Transverse colon (tissue), 3 donors: ENCODE data around the gene LURAP1L.

Experiments used
- CTCF ChIP-seq, 5 experiments: fragments of 200-600 bp in 3 of 5; fragments of 450-650 bp in 2 of 5; sonication (generic) in 3 of 5; IDR thresholded peaks; 1 replicate in 2 of 5; 2 replicates in 3 of 5; pipeline ENCODE4 v1.5.1; 2016 to 2017; ENCODE audit warnings: antibody characterized with exemption in 5 of 5, inconsistent platforms in 3 of 5, mild to moderate bottlenecking in 2 of 5, moderate library complexity in 1 of 5
- EP300 ChIP-seq: sonication (generic); formaldehyde crosslinking; IDR thresholded peaks from one replicate; pipeline ENCODE4 v1.6.1; 2017; ENCODE audit warnings: antibody characterized with exemption, low read depth
- POLR2A ChIP-seq: fragments of 450-650 bp; IDR thresholded peaks from one replicate; pipeline ENCODE4 v1.6.1; 2016; ENCODE audit warnings: antibody characterized with exemption, mild to moderate bottlenecking, moderate library complexity

- TF ChIP-seq CTCF (IDR thresholded peaks at IDR 0.05) (no peak), POLR2A (no peak), EP300 (no peak)
Measured at GRCh38 chr9:12732971-12733370, 41.8 kb upstream of the LURAP1L start.
